IMR-90 (cell line): ENCODE data around the gene HSPA1L. TPM values are rescaled to one million over a fixed set of nuclear protein-coding genes. Genes with fewer than 3 reads are reported as not detected.
"Not testable (repeated sequence)": the region's sequence is repeated elsewhere in the genome, so short reads cannot be mapped to it uniquely, and the experiment has no call there.

Experiments
- ATAC-seq: fragments of 200-7000 bp; cut with Tn5 transposase; 2 replicates; pipeline ENCODE4 v1.9.1; 2020; ENCODE audit warnings: low read depth, mild to moderate bottlenecking, moderate library complexity
- BruUV-seq: library from RNA; stranded (reverse); fragments of 400-500 nt; replicated peaks from 2 replicates; lab custom pipeline; 2021; lab: Mats Ljungman, UMichigan
- CTCF ChIA-PET: fragments of 300-600 bp; formaldehyde crosslinking; extraction: SDS; loops from one replicate; lab custom pipeline; 2021; ENCODE audit warnings: antibody characterized with exemption; lab: Yijun Ruan, JAX
- POLR2A ChIA-PET: fragments of 300-600 bp; sonication (Branson Sonifier 250); formaldehyde crosslinking; loops from one replicate; lab custom pipeline; 2022; ENCODE audit warnings: antibody characterized with exemption; ENCODE audit not compliant: unreplicated experiment; lab: Charles Lee
- DNase-seq: peaks from one replicate; pipeline ENCODE4 v3.0.0; 2013
- H2AFZ ChIP-seq: replicated peaks from 2 replicates; pipeline ENCODE3; 2013; ENCODE audit warnings: low read length, mild to moderate bottlenecking; ENCODE audit not compliant: poor library complexity
- H2AK5ac ChIP-seq: 2 replicates; pipeline ENCODE4 v1.6.1; 2013; ENCODE audit warnings: low read depth, low read length, inconsistent platforms
- H2AK9ac ChIP-seq: replicated peaks from 2 replicates; pipeline ENCODE3; 2013; ENCODE audit warnings: mild to moderate bottlenecking, low read depth, low read length, moderate library complexity; ENCODE audit not compliant: poor library complexity
- H2BK120ac ChIP-seq: 2 replicates; pipeline ENCODE4 v1.6.1; 2013; ENCODE audit warnings: low read depth, low read length, inconsistent platforms
- H2BK15ac ChIP-seq: 3 replicates; pipeline ENCODE4 v1.6.1; 2013; ENCODE audit warnings: low read depth, low read length, inconsistent platforms
- H2BK20ac ChIP-seq: 2 replicates; pipeline ENCODE4 v1.6.1; 2013; ENCODE audit warnings: low read depth, mild to moderate bottlenecking, inconsistent platforms, low read length, moderate library complexity
- H2BK5ac ChIP-seq: 2 replicates; pipeline ENCODE4 v1.6.1; 2013; ENCODE audit warnings: mild to moderate bottlenecking, low read depth, low read length, inconsistent platforms; ENCODE audit not compliant: poor library complexity, severe bottlenecking
- H3K14ac ChIP-seq: replicated peaks from 2 replicates; pipeline ENCODE4 v1.6.1; 2013; ENCODE audit warnings: low read depth, low read length, inconsistent platforms
- H3K18ac ChIP-seq: 2 replicates; pipeline ENCODE4 v1.6.1; 2013; ENCODE audit warnings: low read depth, low read length, control low read depth
- H3K23ac ChIP-seq: 2 replicates; pipeline ENCODE4 v1.6.1; 2013; ENCODE audit warnings: low read depth, low read length, inconsistent platforms
- H3K27ac ChIP-seq: 2 replicates; pipeline ENCODE4 v1.5.1; 2013; ENCODE audit warnings: mild to moderate bottlenecking, control low read depth, low read length; ENCODE audit not compliant: insufficient read depth
- H3K27me3 ChIP-seq: 2 replicates; pipeline ENCODE4 v1.6.1; 2013; ENCODE audit warnings: low read length; ENCODE audit not compliant: control insufficient read depth, insufficient read depth
- H3K36me3 ChIP-seq: 2 replicates; pipeline ENCODE4 v1.6.1; 2013; ENCODE audit warnings: low read length, mixed read lengths; ENCODE audit not compliant: control insufficient read depth, insufficient read depth
- H3K4ac ChIP-seq: 2 replicates; pipeline ENCODE4 v1.6.1; 2013; ENCODE audit warnings: low read depth, low read length, inconsistent platforms
- H3K4me1 ChIP-seq: 2 replicates; pipeline ENCODE4 v1.6.1; 2013; ENCODE audit warnings: low read length, mixed read lengths; ENCODE audit not compliant: control insufficient read depth, insufficient read depth
- H3K4me2 ChIP-seq: 2 replicates; pipeline ENCODE4 v1.6.1; 2013; ENCODE audit warnings: low read depth, mild to moderate bottlenecking, control low read depth, low read length, moderate library complexity
- H3K4me3 ChIP-seq: 2 replicates; pipeline ENCODE4 v1.5.1; 2013; ENCODE audit warnings: low read depth, mild to moderate bottlenecking, control low read depth, low read length, moderate library complexity; ENCODE audit not compliant: insufficient read depth
- H3K56ac ChIP-seq: 2 replicates; pipeline ENCODE4 v1.6.1; 2013; ENCODE audit warnings: low read length, inconsistent platforms; ENCODE audit not compliant: insufficient read depth; ENCODE audit errors: extremely low read depth
- H3K79me1 ChIP-seq, 2 experiments: 2 replicates each; pipeline ENCODE4 v1.6.1; 2013; ENCODE audit warnings: low read length in 2 of 2, inconsistent platforms in 1 of 2, low read depth in 1 of 2
- H3K9ac ChIP-seq: 2 replicates; pipeline ENCODE4 v1.6.1; 2013; ENCODE audit warnings: low read depth, low read length, control low read depth
- H3K9me1 ChIP-seq: 2 replicates; pipeline ENCODE4 v1.6.1; 2013; ENCODE audit warnings: low read length, inconsistent platforms; ENCODE audit not compliant: insufficient read depth
- H3K9me3 ChIP-seq: 2 replicates; pipeline ENCODE4 v1.6.1; 2013; ENCODE audit warnings: low read length; ENCODE audit not compliant: control insufficient read depth, insufficient read depth
- H4K20me1 ChIP-seq: 2 replicates; pipeline ENCODE4 v1.6.1; 2013; ENCODE audit warnings: low read length, inconsistent platforms; ENCODE audit not compliant: insufficient read depth
- H4K5ac ChIP-seq: 2 replicates; pipeline ENCODE4 v1.6.1; 2013; ENCODE audit warnings: mild to moderate bottlenecking, low read depth, low read length, control low read depth
- H4K8ac ChIP-seq, 2 experiments: 2 replicates each; pipeline ENCODE4 v1.6.1; 2013; ENCODE audit warnings: low read depth in 2 of 2, low read length in 2 of 2, control low read depth in 1 of 2, inconsistent platforms in 1 of 2
- H4K91ac ChIP-seq: 2 replicates; pipeline ENCODE4 v1.6.1; 2013; ENCODE audit warnings: low read depth, low read length, inconsistent platforms; ENCODE audit not compliant: insufficient read depth
- WGBS, 2 experiments: methylation state at CpG; one replicate each; pipeline versions ENCODE4 v1.1.5 to v1.1.7; 2013; ENCODE audit warnings: missing lambda C conversion rate in 2 of 2; ENCODE audit not compliant: insufficient read length in 1 of 2; ENCODE audit errors: extremely low coverage in 2 of 2; 5-methylcytosine and 5-hydroxymethylcytosine counted together
- dilution Hi-C: fragments of 300-500 bp; cut with HindIII; formaldehyde crosslinking; loops from one replicate; pipeline ENCODE4 v1.14.3; 2018; ENCODE audit warnings: low sequenced_read_pairs; ENCODE audit not compliant: unreplicated experiment
- in situ Hi-C: fragments of 300-500 bp; cut with MboI; formaldehyde crosslinking; loops from 3 replicates; pipeline ENCODE4 v1.14.3; 2019; ENCODE audit warnings: low sequenced_read_pairs, inconsistent platforms, mixed read lengths
- intact Hi-C: fragments of 100-400 bp; cut with micrococcal nuclease; formaldehyde crosslinking; loops from 2 replicates; pipeline ENCODE4 v1.10.0; 2022
- polyA plus RNA-seq, 3 experiments: library from polyadenylated mRNA; depleted of rRNA; stranded (reverse); fragments of >200 nt; gene quantifications; 2 replicates each; pipeline ENCODE4 v1.2.3, GENCODE V29; 2012; ENCODE audit warnings: low replicate concordance in 1 of 3
- total RNA-seq: library from RNA; depleted of rRNA; stranded (reverse); fragments of >200 nt; gene quantifications from 2 replicates; pipeline ENCODE4 v1.2.3, GENCODE V29; 2012

The HSPA1L gene
- total and polyA plus RNA-seq, 2 of the 4 experiments (the other 2 are of a cell fraction) = 0.97 to 1.3 TPM

DNA sequence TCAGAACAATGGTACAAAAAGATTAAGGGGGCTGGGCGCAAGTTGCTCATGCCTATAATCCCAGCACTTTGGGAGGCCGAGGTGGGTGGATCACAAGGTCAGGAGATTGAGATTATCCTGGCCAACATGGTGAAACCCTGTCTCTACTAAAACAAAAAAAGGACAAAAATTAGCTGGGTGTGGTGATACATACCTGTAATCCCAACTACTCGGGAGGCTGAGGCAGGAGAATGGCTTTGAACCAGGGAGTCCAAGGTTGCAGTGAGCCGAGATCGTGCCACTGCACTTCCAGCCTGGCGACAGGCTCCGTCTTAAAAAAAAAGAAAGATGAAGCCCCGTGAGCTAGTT lies 24.7 kb upstream of the HSPA1L start:
- H4K5ac ChIP-seq, H2BK5ac ChIP-seq, DNase-seq, H4K8ac ChIP-seq, BruUV-seq, H3K27me3 ChIP-seq, H2AFZ ChIP-seq, H3K9me3 ChIP-seq, intact Hi-C loops, ATAC-seq, H3K23ac ChIP-seq, H3K4me3 ChIP-seq, H2AK9ac ChIP-seq, dilution Hi-C loops, H2BK120ac ChIP-seq, H2AK5ac ChIP-seq, H3K27ac ChIP-seq, H3K4ac ChIP-seq, H2BK20ac ChIP-seq, H3K18ac ChIP-seq, H3K14ac ChIP-seq, H4K91ac ChIP-seq, H3K9ac ChIP-seq, H3K4me2 ChIP-seq, H3K56ac ChIP-seq, H2BK15ac ChIP-seq, H3K9me1 ChIP-seq: not testable (repeated sequence)
- Histone ChIP-seq H3K36me3 (peaks cover 43% of the 10 kb centered on the region), H3K79me1 (peaks cover 22 to 43% of the 10 kb centered on the region in 2 experiments; a peak in 3 of 4 replicates), H3K4me1 (peaks cover 11% of the 10 kb centered on the region), H4K20me1 (peaks cover 55% of the 10 kb centered on the region)
- no CpG with 5 or more reads among the region's 8 CpGs for WGBS, 2 experiments
- ChIA-PET CTCF (interaction anchor here (0.7 kb wide), 1 partner anchor 48 kb away, joined by 3 read pairs; no protein-coding TSS in a partner anchor), POLR2A (interaction anchor here (0.5 to 0.9 kb wide), 2 partner anchors 23 to 1298 kb away, joined by 3 read pairs; partner anchors contain the start of gene NEU1)
- in situ Hi-C loops = loop anchor here (10.0 kb wide), 2 partner anchors 155 to 295 kb away; partner anchors contain the start of genes ATP6V1G2, DDX39B, LY6G5C and NFKBIL1
